Esophagus muscularis mucosa (tissue), 4 donors: ENCODE measurements around the gene PHACTR1. TPM values are rescaled to one million over a fixed set of nuclear protein-coding genes. Genes with fewer than 3 reads are reported as not detected.

Experiments used
- DNase-seq: peaks from one replicate; pipeline ENCODE4 v3.0.0-alpha.2; 2017; ENCODE audit errors: extremely low spot score
- H3K27ac ChIP-seq, 4 donors: fragments of 200-600 bp; sonication (generic); replicated peaks in 1 of 4; 1 replicate in 3 of 4; 2 replicates in 1 of 4; pipeline ENCODE4 v1.5.1; 2016 to 2019; ENCODE audit warnings: mild to moderate bottlenecking in 1 of 4
- H3K27me3 ChIP-seq, 4 donors: fragments of 200-600 bp; sonication (generic); one replicate each; pipeline versions ENCODE4 v1.5.1 to v1.6.0; 2016 to 2019
- H3K36me3 ChIP-seq, 4 donors: fragments of 200-600 bp; sonication (generic); one replicate each; pipeline ENCODE4 v1.5.1; 2016 to 2019
- H3K4me1 ChIP-seq, 4 donors: fragments of 200-600 bp; sonication (generic); one replicate each; pipeline ENCODE4 v1.5.1; 2016 to 2019
- H3K4me3 ChIP-seq, 4 donors: fragments of 200-600 bp; sonication (generic); 1 replicate in 2 of 4; 2 replicates in 2 of 4; pipeline ENCODE4 v1.5.1; 2016 to 2019; ENCODE audit warnings: mild to moderate bottlenecking in 4 of 4, moderate library complexity in 1 of 4
- H3K9me3 ChIP-seq, 4 donors: fragments of 200-600 bp; sonication (generic); 1 replicate in 3 of 4; 2 replicates in 1 of 4; pipeline ENCODE4 v1.5.1; 2016 to 2019
- EP300 ChIP-seq: sonication (generic); formaldehyde crosslinking; IDR thresholded peaks from one replicate; pipeline ENCODE4 v1.6.1; 2017; ENCODE audit warnings: antibody characterized with exemption
- POLR2A ChIP-seq: fragments of 450-650 bp; IDR thresholded peaks from one replicate; pipeline ENCODE4 v1.6.1; 2017; ENCODE audit warnings: antibody characterized with exemption, moderate library complexity, mild to moderate bottlenecking, low read depth
- POLR2AphosphoS5 ChIP-seq, 2 donors: sonication (generic); formaldehyde crosslinking; IDR thresholded peaks; one replicate each; pipeline ENCODE4 v1.6.1; 2017; ENCODE audit warnings: antibody characterized with exemption in 2 of 2
- WGBS: methylation state at CpG from one replicate; pipeline ENCODE4 v1.1.5; 2018; 5-methylcytosine and 5-hydroxymethylcytosine counted together
- intact Hi-C: fragments of 100-400 bp; cut with DNase I; formaldehyde crosslinking; loops from one replicate; pipeline ENCODE4 v1.15.1; 2023
- total RNA-seq, 4 donors: library from RNA; depleted of rRNA; stranded (reverse); fragments of >200 nt; gene quantifications; one replicate each; pipeline versions ENCODE4 v1.1.0 to v1.2.1, GENCODE V29; 2016
- TF ChIP-seq, protein P1 (sequence below), 3 experiments: fragments of 200-600 bp in 2 of 3; fragments of 450-650 bp in 1 of 3; sonication (generic) in 2 of 3; IDR thresholded peaks; one replicate each; pipeline ENCODE4 v1.5.1; 2017 to 2019; ENCODE audit warnings: antibody characterized with exemption in 3 of 3, mild to moderate bottlenecking in 2 of 3, moderate library complexity in 1 of 3

The PHACTR1 gene
- total RNA-seq, 4 donors from 2014 or later: 0.83 to 4.2 (median 3.1) TPM

DNA sequence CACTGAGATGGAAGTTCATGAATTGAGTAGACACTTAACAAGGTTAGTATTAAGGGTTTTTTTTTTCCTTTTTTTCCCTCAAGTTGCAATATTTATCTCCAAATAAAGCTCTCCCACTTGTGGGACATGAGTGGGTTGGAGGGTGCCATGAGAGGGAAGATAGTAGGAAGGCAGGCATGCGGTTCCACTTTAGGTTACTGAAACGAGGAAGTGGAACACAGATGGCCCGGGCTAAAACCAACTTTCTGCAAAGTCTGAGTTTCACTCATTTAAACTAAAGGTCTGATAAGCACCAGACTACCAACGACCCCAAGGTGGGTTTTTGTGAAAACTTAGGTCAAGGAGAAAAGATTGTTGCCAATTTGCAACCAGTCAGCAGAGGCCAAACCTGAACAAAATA, 569.6 kb downstream of the PHACTR1 start:
- H3K27me3 ChIP-seq: no peaks in the 10 kb centered on the region
- 89% methylated on average over 4 of the region's 4 CpGs for WGBS
- no peaks in the 10 kb centered on the region for H3K4me1 ChIP-seq
- H3K36me3 ChIP-seq: peaks cover 6 to 59% (median 15%) of the 10 kb centered on the region in 4 donors
- no peak for TF ChIP-seq EP300
- TF ChIP-seq POLR2A: no peak
- TF ChIP-seq, protein P1, sequence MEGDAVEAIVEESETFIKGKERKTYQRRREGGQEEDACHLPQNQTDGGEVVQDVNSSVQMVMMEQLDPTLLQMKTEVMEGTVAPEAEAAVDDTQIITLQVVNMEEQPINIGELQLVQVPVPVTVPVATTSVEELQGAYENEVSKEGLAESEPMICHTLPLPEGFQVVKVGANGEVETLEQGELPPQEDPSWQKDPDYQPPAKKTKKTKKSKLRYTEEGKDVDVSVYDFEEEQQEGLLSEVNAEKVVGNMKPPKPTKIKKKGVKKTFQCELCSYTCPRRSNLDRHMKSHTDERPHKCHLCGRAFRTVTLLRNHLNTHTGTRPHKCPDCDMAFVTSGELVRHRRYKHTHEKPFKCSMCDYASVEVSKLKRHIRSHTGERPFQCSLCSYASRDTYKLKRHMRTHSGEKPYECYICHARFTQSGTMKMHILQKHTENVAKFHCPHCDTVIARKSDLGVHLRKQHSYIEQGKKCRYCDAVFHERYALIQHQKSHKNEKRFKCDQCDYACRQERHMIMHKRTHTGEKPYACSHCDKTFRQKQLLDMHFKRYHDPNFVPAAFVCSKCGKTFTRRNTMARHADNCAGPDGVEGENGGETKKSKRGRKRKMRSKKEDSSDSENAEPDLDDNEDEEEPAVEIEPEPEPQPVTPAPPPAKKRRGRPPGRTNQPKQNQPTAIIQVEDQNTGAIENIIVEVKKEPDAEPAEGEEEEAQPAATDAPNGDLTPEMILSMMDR (IDR thresholded peaks at IDR 0.05): no peak
- no peak for TF ChIP-seq POLR2AphosphoS5 (IDR thresholded peaks at IDR 0.05)
- H3K9me3 ChIP-seq: peaks cover 0 to 16% (median 14%) of the 10 kb centered on the region in 4 donors
- intact Hi-C loops: no loop called here
- no peak for DNase-seq
- no peak overlapping the region for H3K4me3 ChIP-seq
- no peak overlapping the region for H3K27ac ChIP-seq

DNA sequence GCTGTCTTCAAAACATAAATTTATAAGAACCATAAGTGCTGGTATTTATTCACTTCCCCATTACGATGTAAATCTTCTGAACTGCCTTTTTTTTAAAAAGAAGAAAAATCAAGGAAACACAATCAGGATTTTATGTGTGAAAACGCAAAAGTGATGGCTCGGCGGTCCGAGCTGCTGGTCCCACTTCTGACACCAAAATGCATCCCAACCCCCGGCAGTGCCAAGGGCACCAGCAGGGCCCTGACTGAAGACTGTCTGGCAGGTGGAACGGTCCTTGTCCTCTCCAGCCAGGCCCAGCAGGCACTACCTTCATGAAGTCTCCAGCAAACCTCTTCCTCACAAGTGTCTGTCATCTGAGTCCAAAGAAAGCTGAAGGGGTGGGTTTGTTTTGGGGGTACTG, 570.5 kb downstream of the PHACTR1 start:
- H3K27ac ChIP-seq: no peak overlapping the region
- intact Hi-C loops: no loop called here
- TF ChIP-seq POLR2A (no peak), POLR2AphosphoS5 (IDR thresholded peaks at IDR 0.05) (no peak)
- TF ChIP-seq, protein P1 (IDR thresholded peaks at IDR 0.05): no peak
- no peak overlapping the region for H3K4me3 ChIP-seq
- no peaks in the 10 kb centered on the region for H3K4me1 ChIP-seq
- peaks cover 0 to 16% (median 14%) of the 10 kb centered on the region in 4 donors for H3K9me3 ChIP-seq
- peaks cover 6 to 58% (median 22%) of the 10 kb centered on the region in 4 donors for H3K36me3 ChIP-seq
- no peak for DNase-seq
- WGBS: 98% methylated on average over 7 of the region's 7 CpGs
- no peaks in the 10 kb centered on the region for H3K27me3 ChIP-seq

- Histone ChIP-seq H3K36me3 (peaks cover 12 to 64% (median 33%) of the 10 kb centered on the region in 4 donors), H3K4me1 (no peaks in the 10 kb centered on the region), H3K27me3 (no peaks in the 10 kb centered on the region), H3K4me3 (no peak overlapping the region), H3K9me3 (peaks cover 0 to 16% (median 14%) of the 10 kb centered on the region in 4 donors), H3K27ac (no peak overlapping the region)
- no peak for DNase-seq
- WGBS: 87% methylated on average over 9 of the region's 9 CpGs
- intact Hi-C loops: no loop called here
- no peak for TF ChIP-seq POLR2AphosphoS5 (IDR thresholded peaks at IDR 0.05)
- TF ChIP-seq, protein P1 (IDR thresholded peaks at IDR 0.05): no peak
- no peak for TF ChIP-seq POLR2A
- TF ChIP-seq EP300: no peak
Observed at GRCh38 chr6:13288481-13288880, 571.9 kb downstream of the PHACTR1 start.

- Histone ChIP-seq H3K27me3 (no peaks in the 10 kb centered on the region), H3K36me3 (peaks cover 14 to 64% (median 36%) of the 10 kb centered on the region in 4 donors), H3K4me1 (no peaks in the 10 kb centered on the region), H3K27ac (no peak overlapping the region), H3K4me3 (no peak overlapping the region), H3K9me3 (peaks cover 0 to 16% (median 14%) of the 10 kb centered on the region in 4 donors)
- whole genome bisulfite sequencing: 100% methylated on average over 5 of the region's 13 CpGs
- TF ChIP-seq POLR2A (no peak), EP300 (no peak), POLR2AphosphoS5 (IDR thresholded peaks at IDR 0.05) (no peak)
- TF ChIP-seq, protein P1 (IDR thresholded peaks at IDR 0.05): no peak
- DNase-seq: no peak
- intact Hi-C loops: no loop called here
Observed at GRCh38 chr6:13288969-13289391, 572.4 kb downstream of the PHACTR1 start.

- 77% methylated on average over 9 of the region's 9 CpGs for WGBS
- TF ChIP-seq EP300 (no peak), POLR2AphosphoS5 (IDR thresholded peaks at IDR 0.05) (no peak), POLR2A (no peak)
- TF ChIP-seq, protein P1 (IDR thresholded peaks at IDR 0.05): no peak
- Histone ChIP-seq H3K36me3 (peaks cover 17 to 66% (median 45%) of the 10 kb centered on the region in 4 donors), H3K9me3 (peaks cover 0 to 16% (median 14%) of the 10 kb centered on the region in 4 donors), H3K27ac (no peak overlapping the region), H3K4me3 (no peak overlapping the region), H3K4me1 (no peaks in the 10 kb centered on the region), H3K27me3 (no peaks in the 10 kb centered on the region)
- intact Hi-C loops: no loop called here
- DNase-seq: no peak
Observed at GRCh38 chr6:13289789-13290318, 573.3 kb downstream of the PHACTR1 start.
